Keratinocyte (primary cell): ENCODE measurements around the gene TNFRSF6B. TPM values are rescaled to one million over a fixed set of nuclear protein-coding genes. Genes with fewer than 3 reads are reported as not detected.

Experiments
- DNase-seq: peaks from one replicate; pipeline ENCODE4 v3.0.0-alpha.2; 2011; ENCODE audit warnings: low read depth, missing footprints, low spot score
- FAIRE-seq: peaks from 2 replicates; lab custom pipeline; 2011; peaks lifted over from hg19 to GRCh38; lab: Jason Lieb, UNC
- H2AFZ ChIP-seq: 2 replicates; pipeline ENCODE4 v1.6.0; 2012; ENCODE audit warnings: low read length, control low read depth, inconsistent platforms; ENCODE audit not compliant: control insufficient read depth
- H3K27ac ChIP-seq: 2 replicates; pipeline ENCODE4 v1.5.1; 2011; ENCODE audit warnings: low read length; ENCODE audit not compliant: control insufficient read depth, insufficient read depth
- H3K27me3 ChIP-seq: 3 replicates; pipeline ENCODE4 v1.6.0; 2011; ENCODE audit warnings: low read length; ENCODE audit not compliant: control insufficient read depth, insufficient read depth; ENCODE audit errors: extremely low read depth
- H3K36me3 ChIP-seq, 2 experiments: 2 replicates in 1 of 2; 3 replicates in 1 of 2; pipeline ENCODE4 v1.5.1; 2011; ENCODE audit warnings: low read length in 2 of 2, mild to moderate bottlenecking in 1 of 2; ENCODE audit not compliant: control insufficient read depth in 2 of 2, insufficient read depth in 2 of 2; ENCODE audit errors: extremely low read depth in 1 of 2
- H3K4me1 ChIP-seq: 3 replicates; pipeline ENCODE4 v1.5.1; 2011; ENCODE audit warnings: low read length; ENCODE audit not compliant: control insufficient read depth, insufficient read depth; ENCODE audit errors: extremely low read depth
- H3K4me2 ChIP-seq: 3 replicates; pipeline ENCODE4 v1.6.0; 2011; ENCODE audit warnings: low read depth, low read length; ENCODE audit not compliant: control insufficient read depth, insufficient read depth; ENCODE audit errors: extremely low read depth
- H3K4me3 ChIP-seq, 3 experiments: fragments of 200-600 bp in 1 of 3; sonication (generic) in 1 of 3; 2 replicates in 2 of 3; 3 replicates in 1 of 3; pipeline ENCODE4 v1.5.1; 2011 to 2016; ENCODE audit warnings: low read length in 3 of 3, mild to moderate bottlenecking in 3 of 3, control low read depth in 2 of 3, inconsistent platforms in 1 of 3, low read depth in 1 of 3, mixed read lengths in 1 of 3, mixed run types in 1 of 3, moderate library complexity in 1 of 3; ENCODE audit not compliant: control insufficient read depth in 2 of 3, insufficient read depth in 2 of 3; ENCODE audit errors: extremely low read depth in 1 of 3
- H3K79me2 ChIP-seq: 2 replicates; pipeline ENCODE4 v1.6.0; 2012; ENCODE audit warnings: low read length; ENCODE audit not compliant: control insufficient read depth, insufficient read depth
- H3K9ac ChIP-seq: 3 replicates; pipeline ENCODE4 v1.6.0; 2011; ENCODE audit warnings: low read length; ENCODE audit not compliant: control insufficient read depth, insufficient read depth; ENCODE audit errors: extremely low read depth
- H3K9me1 ChIP-seq: 3 replicates; pipeline ENCODE4 v1.6.0; 2011; ENCODE audit warnings: low read length; ENCODE audit not compliant: control insufficient read depth, insufficient read depth; ENCODE audit errors: extremely low read depth
- H3K9me3 ChIP-seq: 2 replicates; pipeline ENCODE4 v1.5.1; 2012; ENCODE audit warnings: low read depth, low read length; ENCODE audit not compliant: control insufficient read depth
- H4K20me1 ChIP-seq: 3 replicates; pipeline ENCODE4 v1.6.0; 2011; ENCODE audit warnings: low read length; ENCODE audit not compliant: control insufficient read depth, insufficient read depth; ENCODE audit errors: extremely low read depth
- EZH2 ChIP-seq: IDR thresholded peaks from one replicate; pipeline ENCODE4 v1.6.1; 2012; ENCODE audit warnings: inconsistent platforms, mild to moderate bottlenecking, low read length, moderate library complexity
- dilution Hi-C: fragments of 300-500 bp; cut with MboI; formaldehyde crosslinking; loops from one replicate; pipeline ENCODE4 v1.7.0; 2020; ENCODE audit warnings: low sequenced_read_pairs; ENCODE audit not compliant: extremely low pct_ligation_motif_present
- polyA plus RNA-seq, 5 experiments: library from polyadenylated mRNA; depleted of rRNA in 3 of 5; stranded (reverse) in 3 of 5; stranded (forward) in 1 of 5; unstranded in 1 of 5; fragments of >200 nt; gene quantifications; 1 replicate in 1 of 5; 2 replicates in 3 of 5; 3 replicates in 1 of 5; pipeline versions ENCODE4 v1.2.1 to v1.2.3, GENCODE V29; 2011 to 2012; ENCODE audit warnings: missing spikeins in 2 of 5, low read depth in 1 of 5, low replicate concordance in 1 of 5
- TF ChIP-seq, protein P1 (sequence below), 3 experiments: IDR thresholded peaks in 1 of 3; conservative IDR thresholded peaks in 1 of 3; optimal IDR thresholded peaks in 1 of 3; 2 replicates in 2 of 3; 3 replicates in 1 of 3; pipeline versions ENCODE3 to v1.5.1; 2011; ENCODE audit warnings: low read length in 3 of 3, mild to moderate bottlenecking in 3 of 3, moderate library complexity in 2 of 3, control low read depth in 1 of 3, inconsistent platforms in 1 of 3; ENCODE audit not compliant: insufficient read depth in 2 of 3; ENCODE audit errors: extremely low read depth in 1 of 3

TNFRSF6B gene
- polyA plus RNA-seq, 1 donor (not counting 4 experiments of a cell fraction or from before 2014, with no cell fraction given): 51.9 TPM

DNA sequence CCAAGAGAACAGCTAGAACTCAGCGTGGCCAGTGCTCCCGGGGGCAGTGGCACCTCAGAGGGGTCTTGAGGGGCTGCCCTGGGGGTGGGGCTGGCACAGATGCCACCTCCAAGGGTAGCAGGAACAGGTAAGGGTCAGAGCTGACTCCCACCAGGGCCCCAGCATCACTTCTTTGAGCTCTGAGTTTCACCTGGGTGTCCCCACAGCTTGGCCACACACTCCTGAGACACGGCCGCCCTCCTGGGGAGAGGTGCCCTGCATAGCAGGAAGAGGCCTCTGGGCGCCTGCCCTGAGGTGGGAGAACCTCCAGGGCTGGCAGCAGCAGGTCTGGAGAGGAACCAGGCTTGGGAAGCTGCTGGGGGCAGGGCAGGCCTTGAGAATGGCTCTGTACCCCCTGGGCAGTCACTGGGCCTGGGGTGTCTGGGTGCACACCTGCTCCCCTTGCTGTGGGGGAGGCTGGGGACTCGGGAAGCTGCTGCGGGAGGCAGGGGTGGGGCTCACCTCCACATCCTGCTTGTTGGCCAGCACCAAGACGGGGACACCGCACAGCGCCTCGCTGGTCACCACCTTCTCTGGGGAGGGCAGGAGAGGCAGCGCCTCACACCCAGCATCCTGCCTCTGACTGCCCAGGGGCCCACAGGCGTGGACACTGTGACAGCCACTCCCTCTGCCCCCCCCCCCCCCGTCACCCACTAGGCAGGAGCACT is 5.0 kb downstream of the TNFRSF6B start:
- peaks cover 4% of the 10 kb centered on the region for H4K20me1 ChIP-seq
- peaks cover 33% of the 10 kb centered on the region for H3K4me1 ChIP-seq
- H3K4me2 ChIP-seq: no peak overlapping the region
- no peaks in the 10 kb centered on the region for H3K9me3 ChIP-seq
- DNase-seq: no peak
- no peak for TF ChIP-seq EZH2
- TF ChIP-seq, protein P1, sequence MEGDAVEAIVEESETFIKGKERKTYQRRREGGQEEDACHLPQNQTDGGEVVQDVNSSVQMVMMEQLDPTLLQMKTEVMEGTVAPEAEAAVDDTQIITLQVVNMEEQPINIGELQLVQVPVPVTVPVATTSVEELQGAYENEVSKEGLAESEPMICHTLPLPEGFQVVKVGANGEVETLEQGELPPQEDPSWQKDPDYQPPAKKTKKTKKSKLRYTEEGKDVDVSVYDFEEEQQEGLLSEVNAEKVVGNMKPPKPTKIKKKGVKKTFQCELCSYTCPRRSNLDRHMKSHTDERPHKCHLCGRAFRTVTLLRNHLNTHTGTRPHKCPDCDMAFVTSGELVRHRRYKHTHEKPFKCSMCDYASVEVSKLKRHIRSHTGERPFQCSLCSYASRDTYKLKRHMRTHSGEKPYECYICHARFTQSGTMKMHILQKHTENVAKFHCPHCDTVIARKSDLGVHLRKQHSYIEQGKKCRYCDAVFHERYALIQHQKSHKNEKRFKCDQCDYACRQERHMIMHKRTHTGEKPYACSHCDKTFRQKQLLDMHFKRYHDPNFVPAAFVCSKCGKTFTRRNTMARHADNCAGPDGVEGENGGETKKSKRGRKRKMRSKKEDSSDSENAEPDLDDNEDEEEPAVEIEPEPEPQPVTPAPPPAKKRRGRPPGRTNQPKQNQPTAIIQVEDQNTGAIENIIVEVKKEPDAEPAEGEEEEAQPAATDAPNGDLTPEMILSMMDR (optimal IDR thresholded peaks at IDR 0.05 in 1 of 3, IDR thresholded peaks at IDR 0.05 in 1 of 3, conservative IDR thresholded peaks at IDR 0.05 in 1 of 3; ENCODE audit: extremely low read depth in 1 of 3, insufficient read depth in 2 of 3, low read length in 3 of 3): no peak
- H3K9ac ChIP-seq: no peak overlapping the region
- peaks cover 17 to 33% of the 10 kb centered on the region in 2 experiments for H3K36me3 ChIP-seq
- peaks cover 34% of the 10 kb centered on the region for H3K79me2 ChIP-seq
- H2AFZ ChIP-seq: no peak overlapping the region
- H3K27ac ChIP-seq: no peak overlapping the region
- H3K9me1 ChIP-seq: no peaks in the 10 kb centered on the region
- no peaks in the 10 kb centered on the region for H3K27me3 ChIP-seq
- H3K4me3 ChIP-seq: no peak overlapping the region
- FAIRE-seq: no peak
- dilution Hi-C loops: no loop called here

DNA sequence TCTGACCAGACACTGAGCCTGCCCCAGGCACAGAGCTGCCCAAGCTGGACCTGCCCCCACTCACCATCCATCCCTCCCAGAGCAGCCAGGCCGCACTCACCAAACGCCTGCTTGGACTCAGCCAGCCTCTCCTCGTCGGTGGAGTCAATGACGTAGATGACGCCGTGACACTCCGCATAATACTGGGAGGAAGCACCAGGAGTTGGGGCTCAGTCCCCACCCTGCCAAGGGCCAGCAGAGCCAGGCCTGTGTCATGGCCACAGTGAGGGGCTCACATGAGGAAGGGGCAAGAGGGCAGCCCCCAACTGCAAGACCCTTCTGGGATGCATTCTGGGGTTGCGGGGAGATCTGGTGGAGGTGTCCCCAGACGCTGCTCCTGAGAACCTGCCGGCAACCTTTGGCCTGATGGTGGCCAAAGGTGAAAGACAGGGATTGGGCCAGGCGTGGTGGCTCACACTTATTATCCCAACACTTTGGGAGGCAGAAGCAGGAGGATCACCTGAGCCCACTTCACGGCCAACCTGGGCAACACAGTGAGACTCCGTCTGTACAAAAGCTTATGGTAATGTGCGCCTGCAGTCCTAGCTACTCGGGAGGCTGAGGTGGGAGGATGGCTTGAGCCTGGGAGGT is 5.7 kb downstream of the TNFRSF6B start:
- TF ChIP-seq EZH2: no peak
- TF ChIP-seq, protein P1 (optimal IDR thresholded peaks at IDR 0.05 in 1 of 3, IDR thresholded peaks at IDR 0.05 in 1 of 3, conservative IDR thresholded peaks at IDR 0.05 in 1 of 3; ENCODE audit: extremely low read depth in 1 of 3, insufficient read depth in 2 of 3, low read length in 3 of 3): no peak
- no peak overlapping the region for H2AFZ ChIP-seq
- H3K9me3 ChIP-seq: no peaks in the 10 kb centered on the region
- DNase-seq: no peak
- no peak overlapping the region for H3K4me2 ChIP-seq
- no peak for FAIRE-seq
- H3K9me1 ChIP-seq: no peaks in the 10 kb centered on the region
- H3K27me3 ChIP-seq: no peaks in the 10 kb centered on the region
- no peak overlapping the region for H3K4me3 ChIP-seq
- H3K27ac ChIP-seq: no peak overlapping the region
- H3K9ac ChIP-seq: no peak overlapping the region
- peaks cover 4% of the 10 kb centered on the region for H4K20me1 ChIP-seq
- H3K4me1 ChIP-seq: peaks cover 38% of the 10 kb centered on the region
- peaks cover 34% of the 10 kb centered on the region for H3K79me2 ChIP-seq
- dilution Hi-C loops: no loop called here
- peaks cover 17 to 33% of the 10 kb centered on the region in 2 experiments for H3K36me3 ChIP-seq
